ENCODE data around the gene PAXX. TPM values are rescaled to one million over a fixed set of nuclear protein-coding genes. Genes with fewer than 3 reads are reported as not detected.
A peak's percentile ranks its signal among the peaks of the same experiment; 100 is the strongest.

The PAXX gene
- total RNA-seq, 1 donor from 2014 or later = 15.3 TPM

DNA sequence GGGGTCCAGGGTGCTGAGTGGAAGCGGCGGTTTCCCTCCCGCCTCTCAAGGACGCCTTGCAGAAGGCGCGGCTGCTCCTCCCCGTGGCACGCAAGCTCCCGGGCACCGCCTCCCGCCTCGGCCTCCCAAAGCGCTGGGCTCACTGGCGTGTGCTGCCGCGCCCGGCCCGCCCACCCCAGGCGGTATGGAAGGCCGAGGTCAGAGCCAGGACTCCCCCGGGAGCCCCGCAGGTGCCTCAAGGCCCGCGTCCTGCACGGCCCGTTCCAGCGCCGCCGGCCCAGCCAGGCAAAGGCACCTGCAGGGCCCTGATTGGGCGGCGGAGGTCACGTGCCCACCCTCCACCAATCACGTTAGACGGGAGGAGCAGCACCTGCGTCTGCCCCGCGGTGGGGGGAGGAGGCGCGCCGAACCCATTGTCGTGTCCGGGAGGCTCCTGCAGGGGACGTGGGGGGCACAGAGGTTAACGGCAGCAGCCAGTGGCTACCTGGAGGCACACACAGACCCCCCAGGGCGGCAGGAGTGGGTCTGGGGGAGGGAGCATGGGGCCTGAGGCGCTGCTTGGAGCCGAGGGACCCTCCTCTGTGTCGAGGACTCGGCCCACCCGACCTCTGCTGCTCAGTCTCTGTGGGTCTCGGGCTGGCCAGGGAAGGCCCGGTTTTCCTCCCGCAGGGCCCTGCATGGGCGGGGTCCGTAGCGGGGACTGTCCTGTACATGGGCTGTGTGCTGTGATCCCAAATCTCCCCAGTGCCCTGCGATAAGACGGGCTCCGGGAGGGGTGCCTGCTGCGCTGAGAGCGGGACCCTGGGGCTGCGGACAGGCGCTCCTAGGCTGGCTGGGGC lies 42.2 kb upstream of the PAXX start:
- no peaks in the 10 kb centered on the region for H3K36me3 ChIP-seq (ENCODE audit: insufficient read depth, low read length)
- H3K4me3 ChIP-seq (ENCODE audit: insufficient read depth, low read depth, low read length) = peak overlapping the region; percentile 64
- no peak for FAIRE-seq
- no peaks in the 10 kb centered on the region for H3K79me2 ChIP-seq (ENCODE audit: insufficient read depth, low read length)
- DNase-seq (ENCODE audit: low read depth) = peak; percentile 49
- peak overlapping the region; percentile 72 for H3K9ac ChIP-seq (ENCODE audit: low read length)
- H3K9me3 ChIP-seq (ENCODE audit: insufficient read depth, low read depth, low read length) = no peaks in the 10 kb centered on the region
- Mint-ChIP-seq H3K4me3 (ENCODE audit: unreplicated experiment) (peak overlapping the region; percentile 76), H3K9me3 (ENCODE audit: unreplicated experiment) (no peaks in the 10 kb centered on the region), H3K27me3 (ENCODE audit: low read depth, unreplicated experiment) (peaks cover 2% of the 10 kb centered on the region), H3K36me3 (ENCODE audit: low read depth, unreplicated experiment) (no peaks in the 10 kb centered on the region), H3K27ac (ENCODE audit: unreplicated experiment) (no peak overlapping the region), H3K4me1 (ENCODE audit: low read depth, unreplicated experiment) (no peaks in the 10 kb centered on the region)
- peaks cover 7% of the 10 kb centered on the region for H3K4me1 ChIP-seq (ENCODE audit: insufficient read depth, low read length)
- peak overlapping the region; percentile 98 for H2AFZ ChIP-seq (ENCODE audit: low read depth, low read length)
- TF ChIP-seq, protein P1, sequence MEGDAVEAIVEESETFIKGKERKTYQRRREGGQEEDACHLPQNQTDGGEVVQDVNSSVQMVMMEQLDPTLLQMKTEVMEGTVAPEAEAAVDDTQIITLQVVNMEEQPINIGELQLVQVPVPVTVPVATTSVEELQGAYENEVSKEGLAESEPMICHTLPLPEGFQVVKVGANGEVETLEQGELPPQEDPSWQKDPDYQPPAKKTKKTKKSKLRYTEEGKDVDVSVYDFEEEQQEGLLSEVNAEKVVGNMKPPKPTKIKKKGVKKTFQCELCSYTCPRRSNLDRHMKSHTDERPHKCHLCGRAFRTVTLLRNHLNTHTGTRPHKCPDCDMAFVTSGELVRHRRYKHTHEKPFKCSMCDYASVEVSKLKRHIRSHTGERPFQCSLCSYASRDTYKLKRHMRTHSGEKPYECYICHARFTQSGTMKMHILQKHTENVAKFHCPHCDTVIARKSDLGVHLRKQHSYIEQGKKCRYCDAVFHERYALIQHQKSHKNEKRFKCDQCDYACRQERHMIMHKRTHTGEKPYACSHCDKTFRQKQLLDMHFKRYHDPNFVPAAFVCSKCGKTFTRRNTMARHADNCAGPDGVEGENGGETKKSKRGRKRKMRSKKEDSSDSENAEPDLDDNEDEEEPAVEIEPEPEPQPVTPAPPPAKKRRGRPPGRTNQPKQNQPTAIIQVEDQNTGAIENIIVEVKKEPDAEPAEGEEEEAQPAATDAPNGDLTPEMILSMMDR (IDR thresholded peaks at IDR 0.05; ENCODE audit: insufficient read depth, low read depth, low read length) = no peak
- no peak for TF ChIP-seq EZH2 (IDR thresholded peaks at IDR 0.05; ENCODE audit: insufficient read depth, low read length)
- H3K27ac ChIP-seq (ENCODE audit: low read depth, low read length) = no peak overlapping the region
- no peaks in the 10 kb centered on the region for H3K27me3 ChIP-seq (ENCODE audit: insufficient read depth, low read length)
- peak overlapping the region; percentile 93 for H3K4me2 ChIP-seq (ENCODE audit: low read length)
- peaks cover 2% of the 10 kb centered on the region for H4K20me1 ChIP-seq (ENCODE audit: insufficient read depth, low read length)

DNA sequence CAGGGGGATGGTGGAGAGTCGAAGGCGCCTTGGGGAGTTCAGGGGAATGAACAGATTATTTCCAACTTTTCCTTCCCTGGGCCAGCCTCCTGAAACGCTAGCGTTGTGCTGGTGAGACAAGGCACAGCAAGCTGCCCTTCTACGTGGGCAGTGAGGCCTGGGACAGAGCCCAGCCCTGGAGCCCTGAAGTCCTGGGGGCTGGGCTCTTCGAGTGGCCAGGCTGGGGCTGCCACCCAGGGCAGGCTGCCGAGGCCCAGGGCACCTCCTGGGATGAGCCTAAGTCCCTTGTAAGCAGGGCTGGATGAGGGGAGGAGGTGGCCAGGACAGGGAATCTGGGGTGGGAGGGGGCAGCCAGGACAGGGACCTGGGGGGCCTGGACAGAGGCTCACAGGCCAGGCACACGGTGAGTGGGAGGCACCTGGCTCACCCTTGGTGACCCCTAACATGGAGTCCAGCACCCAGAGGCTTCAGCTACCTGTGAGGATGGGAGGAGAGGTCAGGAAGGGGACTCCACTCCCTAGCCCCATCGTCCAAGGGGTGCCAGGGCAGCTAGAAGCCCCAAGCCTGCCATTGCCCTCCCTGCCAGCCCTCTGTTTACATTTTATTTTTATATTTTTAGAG lies 41.5 kb upstream of the PAXX start:
- Histone ChIP-seq H3K27ac (ENCODE audit: low read depth, low read length) (no peak overlapping the region), H3K4me2 (ENCODE audit: low read length) (peak overlapping the region; percentile 93), H3K4me3 (ENCODE audit: insufficient read depth, low read depth, low read length) (no peak overlapping the region), H3K79me2 (ENCODE audit: insufficient read depth, low read length) (no peaks in the 10 kb centered on the region), H2AFZ (ENCODE audit: low read depth, low read length) (peak overlapping the region; percentile 98), H4K20me1 (ENCODE audit: insufficient read depth, low read length) (no peaks in the 10 kb centered on the region), H3K9me3 (ENCODE audit: insufficient read depth, low read depth, low read length) (no peaks in the 10 kb centered on the region), H3K36me3 (ENCODE audit: insufficient read depth, low read length) (no peaks in the 10 kb centered on the region), H3K4me1 (ENCODE audit: insufficient read depth, low read length) (peaks cover 7% of the 10 kb centered on the region), H3K27me3 (ENCODE audit: insufficient read depth, low read length) (no peaks in the 10 kb centered on the region), H3K9ac (ENCODE audit: low read length) (peak overlapping the region; percentile 72)
- no peak for TF ChIP-seq EZH2 (IDR thresholded peaks at IDR 0.05; ENCODE audit: insufficient read depth, low read length)
- TF ChIP-seq, protein P1 (IDR thresholded peaks at IDR 0.05; ENCODE audit: insufficient read depth, low read depth, low read length) = no peak
- Mint-ChIP-seq H3K4me1 (ENCODE audit: low read depth, unreplicated experiment) (no peaks in the 10 kb centered on the region), H3K27me3 (ENCODE audit: low read depth, unreplicated experiment) (peaks cover 7% of the 10 kb centered on the region), H3K9me3 (ENCODE audit: unreplicated experiment) (no peaks in the 10 kb centered on the region), H3K27ac (ENCODE audit: unreplicated experiment) (no peak overlapping the region), H3K36me3 (ENCODE audit: low read depth, unreplicated experiment) (no peaks in the 10 kb centered on the region), H3K4me3 (ENCODE audit: unreplicated experiment) (peak overlapping the region; percentile 40)
- DNase-seq (ENCODE audit: low read depth) (no peak), FAIRE-seq (no peak)

Measured in astrocyte (in vitro differentiated cells and primary cell).